Mucosa of gallbladder (tissue), 1 donor: ENCODE results near the gene ERGIC3. TPM values are rescaled to one million over a fixed set of nuclear protein-coding genes. Genes with fewer than 3 reads are reported as not detected.

Experiments used
- DNase-seq: peaks from one replicate; pipeline ENCODE4 v3.0.0-alpha.2; 2020; ENCODE audit warnings: low spot score
- total RNA-seq: library from RNA; stranded (reverse); gene quantifications from one replicate; pipeline ENCODE4 v1.2.1, GENCODE V29; 2021
- donor health status: DM: no; HTN: no; CAD: no.

ERGIC3 gene
- total RNA-seq, 1 donor from 2014 or later, result 319 TPM

- DNase-seq, result no peak
These were observed 56.6 kb downstream of the ERGIC3 start for GRCh38 chr20:35598476-35598875.

- DNase-seq, result no peak
These were observed 57.3 kb downstream of the ERGIC3 start for GRCh38 chr20:35598899-35599775.

GRCh38 chr20:35599776-35600120, 57.9 kb downstream of the ERGIC3 start:
- no peak for DNase-seq

- no peak for DNase-seq
These were observed 58.5 kb downstream of the ERGIC3 start for GRCh38 chr20:35600176-35600992.

- DNase-seq, result peak; percentile 81
These were observed 59.4 kb downstream of the ERGIC3 start for GRCh38 chr20:35600993-35601973.

- no peak for DNase-seq
These were observed 60.1 kb downstream of the ERGIC3 start for GRCh38 chr20:35601990-35602389.

DNA sequence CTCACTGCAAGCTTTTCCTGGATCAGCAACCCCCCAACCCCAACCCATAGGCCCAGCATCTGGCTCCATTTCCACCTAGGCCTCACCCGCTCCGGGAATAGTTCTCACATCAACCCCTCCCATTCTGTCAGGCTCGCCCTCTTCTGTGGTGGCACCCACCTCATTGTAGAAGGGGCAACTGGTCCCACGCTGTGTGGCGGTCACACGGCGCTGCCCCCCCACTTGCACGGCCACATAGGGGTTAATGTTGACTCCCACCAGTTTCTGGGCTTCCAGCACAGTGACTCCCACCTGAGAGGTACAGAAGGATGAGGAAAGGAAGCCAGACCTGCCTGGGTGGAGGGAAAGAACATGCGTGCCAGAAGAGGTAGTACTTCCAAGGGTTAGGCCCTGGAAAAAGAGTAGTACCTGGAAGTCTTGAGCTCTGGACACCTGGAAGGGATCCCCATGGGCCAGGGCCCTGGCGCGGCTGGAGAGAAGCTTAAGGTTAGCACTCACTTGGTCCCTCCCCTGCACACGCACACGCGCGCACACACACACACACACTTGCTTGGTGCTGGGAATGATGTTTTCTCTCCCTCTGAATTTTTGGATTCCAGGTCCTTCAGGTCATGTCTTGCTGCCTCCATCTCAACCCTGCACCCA, 61.1 kb downstream of the ERGIC3 start:
- DNase-seq, result no peak

- DNase-seq, result no peak
These were observed 62.0 kb downstream of the ERGIC3 start for GRCh38 chr20:35603695-35604448.

- no peak for DNase-seq
These were observed 62.5 kb downstream of the ERGIC3 start for GRCh38 chr20:35604449-35604747.

DNA sequence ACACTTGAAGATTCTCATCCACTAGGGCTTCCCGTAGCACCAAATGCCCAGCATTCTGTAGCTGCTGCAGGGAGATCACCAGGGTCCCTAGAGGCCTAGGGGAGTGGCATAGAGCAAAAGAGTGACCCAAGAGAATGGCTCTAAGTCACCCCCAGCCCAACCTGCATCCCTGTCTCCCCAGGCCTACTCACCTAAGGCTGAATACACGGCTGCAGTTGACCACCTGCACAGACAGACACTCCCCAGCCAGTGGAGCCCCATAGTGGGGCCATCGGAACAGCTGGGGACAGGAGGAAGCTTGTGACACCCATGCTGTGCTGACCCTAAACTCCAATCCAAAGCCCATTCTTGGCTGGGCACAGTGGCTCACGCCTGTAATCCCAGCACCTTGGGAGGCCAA, 64.2 kb downstream of the ERGIC3 start:
- DNase-seq, result no peak

Other genes with a start within 250 kb of the ERGIC3 start
- gene FAM83C, start 249.7 kb upstream of the ERGIC3 start, total RNA-seq, result not detected
- gene UQCC1, start 130.1 kb upstream of the ERGIC3 start, total RNA-seq, result 48.0 TPM
- 0.09 TPM for gene GDF5, start 103.8 kb upstream of the ERGIC3 start, total RNA-seq
- gene CEP250, start 86.5 kb upstream of the ERGIC3 start, total RNA-seq, result 33.5 TPM
- gene C20orf173, start 12.4 kb upstream of the ERGIC3 start, total RNA-seq, result not detected
- 7.2 TPM for gene SPAG4, start 73.8 kb downstream of the ERGIC3 start, total RNA-seq
- gene CPNE1, start 122.8 kb downstream of the ERGIC3 start, total RNA-seq, result 195 TPM
- gene RBM12, start 122.8 kb downstream of the ERGIC3 start, total RNA-seq, result 68.5 TPM
- gene NFS1, start 157.3 kb downstream of the ERGIC3 start, total RNA-seq, result 47.4 TPM
- gene ROMO1, start 157.3 kb downstream of the ERGIC3 start, total RNA-seq, result 155 TPM
- 288 TPM for gene RBM39, start 200.2 kb downstream of the ERGIC3 start, total RNA-seq
- 44.4 TPM for gene PHF20, start 229.9 kb downstream of the ERGIC3 start, total RNA-seq